ENCODE results near the gene CRYGN. TPM values are rescaled to one million over a fixed set of nuclear protein-coding genes. Genes with fewer than 3 reads are reported as not detected.

The CRYGN gene
- total RNA-seq, 4 donors from 2014 or later: 0.73 to 2.9 (median 2.4) TPM; not detected in 1

DNA sequence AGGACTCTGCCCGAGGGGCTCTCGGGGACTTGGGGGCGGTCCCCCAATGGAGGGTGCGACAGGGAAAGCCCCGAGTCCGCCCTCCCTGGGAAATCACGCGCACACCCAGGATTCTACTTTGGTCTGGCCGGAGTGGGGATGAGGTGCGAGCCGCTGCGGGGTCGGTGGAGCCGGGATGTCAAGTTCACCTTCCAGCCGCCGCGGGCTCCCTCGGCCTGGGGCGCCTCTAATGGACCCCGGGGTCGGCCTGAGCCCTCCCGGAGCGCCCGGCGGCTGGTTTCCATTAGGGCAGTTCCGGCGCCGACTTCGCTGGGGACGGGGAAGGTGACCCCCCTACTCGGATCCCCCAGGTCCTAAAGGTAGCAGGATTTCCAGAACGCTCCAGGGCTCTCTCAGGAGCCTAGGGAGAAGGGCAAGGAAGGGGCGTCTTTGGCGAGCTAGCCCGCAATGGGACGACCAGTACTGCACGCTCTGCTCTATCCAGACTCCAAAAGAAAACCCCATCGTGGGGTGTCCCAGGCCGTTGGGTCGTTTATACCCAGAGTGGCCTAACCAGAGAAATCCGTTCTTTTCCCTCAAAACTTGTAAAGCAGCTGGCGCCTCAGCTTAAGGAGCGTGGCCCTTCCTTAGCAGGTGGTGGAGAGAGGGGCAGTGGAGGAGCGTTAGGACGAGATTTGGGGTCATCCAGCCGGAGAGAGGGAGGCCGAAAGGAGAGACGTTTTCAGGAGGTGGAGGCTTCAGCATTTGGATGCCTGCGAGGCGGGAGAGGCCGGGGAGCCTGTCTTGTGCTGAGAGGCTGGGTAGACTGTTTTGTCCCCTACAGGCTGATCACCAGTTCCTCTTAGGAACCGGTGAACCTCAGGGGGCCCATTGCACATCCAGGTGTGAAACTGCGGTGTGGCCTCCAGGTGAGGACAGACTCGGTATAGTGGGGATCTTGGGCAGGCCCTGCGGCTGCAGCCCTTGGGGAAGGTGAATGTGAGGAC lies 29.2 kb downstream of the CRYGN start:
- peaks cover 0 to 12% of the 10 kb centered on the region in 2 donors for H3K4me1 ChIP-seq
- DNase-seq: no peak
- peak overlapping the region; percentile 34 to 44 for H3K4me3 ChIP-seq
- no peaks in the 10 kb centered on the region for H3K9me3 ChIP-seq
- peaks cover 0 to 4% of the 10 kb centered on the region in 2 donors for H3K27me3 ChIP-seq
- H3K36me3 ChIP-seq: no peaks in the 10 kb centered on the region
- peak in 1 of 2 donors; percentile 35 for TF ChIP-seq POLR2A (IDR thresholded peaks at IDR 0.05)
- TF ChIP-seq, protein P1, sequence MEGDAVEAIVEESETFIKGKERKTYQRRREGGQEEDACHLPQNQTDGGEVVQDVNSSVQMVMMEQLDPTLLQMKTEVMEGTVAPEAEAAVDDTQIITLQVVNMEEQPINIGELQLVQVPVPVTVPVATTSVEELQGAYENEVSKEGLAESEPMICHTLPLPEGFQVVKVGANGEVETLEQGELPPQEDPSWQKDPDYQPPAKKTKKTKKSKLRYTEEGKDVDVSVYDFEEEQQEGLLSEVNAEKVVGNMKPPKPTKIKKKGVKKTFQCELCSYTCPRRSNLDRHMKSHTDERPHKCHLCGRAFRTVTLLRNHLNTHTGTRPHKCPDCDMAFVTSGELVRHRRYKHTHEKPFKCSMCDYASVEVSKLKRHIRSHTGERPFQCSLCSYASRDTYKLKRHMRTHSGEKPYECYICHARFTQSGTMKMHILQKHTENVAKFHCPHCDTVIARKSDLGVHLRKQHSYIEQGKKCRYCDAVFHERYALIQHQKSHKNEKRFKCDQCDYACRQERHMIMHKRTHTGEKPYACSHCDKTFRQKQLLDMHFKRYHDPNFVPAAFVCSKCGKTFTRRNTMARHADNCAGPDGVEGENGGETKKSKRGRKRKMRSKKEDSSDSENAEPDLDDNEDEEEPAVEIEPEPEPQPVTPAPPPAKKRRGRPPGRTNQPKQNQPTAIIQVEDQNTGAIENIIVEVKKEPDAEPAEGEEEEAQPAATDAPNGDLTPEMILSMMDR (IDR thresholded peaks at IDR 0.05): peak in 1 of 4 experiments; percentile 21
- H3K27ac ChIP-seq: peak overlapping the region; percentile 70 to 74
- intact Hi-C loops (cut with DNase I; ENCODE audit: low total_unique reads): no loop called here

- Histone ChIP-seq H3K4me3 (peak within 1 kb of the TSS; percentile 34 to 44), H3K36me3 (no peaks in the 10 kb centered on the region), H3K27ac (peak within 1 kb of the TSS; percentile 70 to 74), H3K27me3 (peaks cover 0 to 4% of the 10 kb centered on the region in 2 donors), H3K9me3 (no peaks in the 10 kb centered on the region), H3K4me1 (peaks cover 0 to 13% of the 10 kb centered on the region in 2 donors)
- intact Hi-C loops (cut with DNase I; ENCODE audit: low total_unique reads): no loop called here
- peak in 1 of 2 donors; percentile 56 for TF ChIP-seq POLR2A (IDR thresholded peaks at IDR 0.05)
- TF ChIP-seq, protein P1 (IDR thresholded peaks at IDR 0.05): no peak
- no peak for DNase-seq
Observed at GRCh38 chr7:151409667-151410404, 30.1 kb downstream of the CRYGN start, which contains the start of gene WDR86. WDR86 (minus strand) TSS chr7:151410038; CDS start chr7:151409589, 449 bp downstream.

GRCh38 chr7:151408839-151409666 lies 30.9 kb downstream of the CRYGN start:
- Histone ChIP-seq H3K9me3 (no peaks in the 10 kb centered on the region), H3K27me3 (peaks cover 0 to 4% of the 10 kb centered on the region in 2 donors), H3K4me3 (peak overlapping the region; percentile 34 to 44), H3K27ac (peak overlapping the region; percentile 70 to 74), H3K4me1 (peaks cover 0 to 16% of the 10 kb centered on the region in 2 donors), H3K36me3 (no peaks in the 10 kb centered on the region)
- intact Hi-C loops (cut with DNase I; ENCODE audit: low total_unique reads): no loop called here
- TF ChIP-seq POLR2A (IDR thresholded peaks at IDR 0.05): no peak
- TF ChIP-seq, protein P1 (IDR thresholded peaks at IDR 0.05): no peak
- no peak for DNase-seq

DNA sequence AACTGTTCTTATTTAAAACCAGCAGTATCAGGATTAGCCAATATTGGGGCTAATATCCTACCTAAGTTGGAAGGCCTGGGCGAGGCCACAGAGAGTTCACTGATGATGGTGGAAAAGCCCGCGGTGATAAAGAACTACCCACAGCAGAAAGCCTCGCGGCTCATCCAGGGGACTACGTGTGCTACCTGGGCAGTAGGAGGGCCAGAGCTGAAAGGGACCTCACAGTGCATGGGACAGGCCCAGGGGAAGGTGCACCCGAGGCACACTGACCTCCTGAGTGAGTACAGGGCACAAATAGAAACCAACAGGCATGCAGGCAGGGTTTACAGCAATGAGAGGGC lies 31.5 kb downstream of the CRYGN start:
- peaks cover 0 to 4% of the 10 kb centered on the region in 2 donors for H3K27me3 ChIP-seq

More for the DNA sequence above, 31.5 kb downstream of the CRYGN start:
- intact Hi-C loops (cut with DNase I; ENCODE audit: low total_unique reads): no loop called here
- H3K9me3 ChIP-seq: no peaks in the 10 kb centered on the region
- peak overlapping the region; percentile 70 to 74 for H3K27ac ChIP-seq
- peak overlapping the region in 1 of 2 donors; percentile 34 for H3K4me3 ChIP-seq
- peaks cover 0 to 16% of the 10 kb centered on the region in 2 donors for H3K4me1 ChIP-seq
- H3K36me3 ChIP-seq: no peaks in the 10 kb centered on the region
- no peak for DNase-seq
- TF ChIP-seq, protein P1 (IDR thresholded peaks at IDR 0.05): no peak
- no peak for TF ChIP-seq POLR2A (IDR thresholded peaks at IDR 0.05)

Measured in uterus (tissue), 4 donors.